ELF-1 (cell line): ENCODE data around the gene MCTP2.
"Not testable (repeated sequence)": the region's sequence is repeated elsewhere in the genome, so short reads cannot be mapped to it uniquely, and the experiment has no call there.

ENCODE experiments used
- DNase-seq: peaks from one replicate; pipeline ENCODE4 v3.0.0-alpha.2; 2016; ENCODE audit warnings: low read depth, low spot score

Gene MCTP2

GRCh38 chr15:94446441-94446840 is 215.1 kb downstream of the MCTP2 start:
- DNase-seq: no peak

- no peak for DNase-seq
Measured at GRCh38 chr15:94451466-94451865, 220.1 kb downstream of the MCTP2 start.

- peak; percentile 21 for DNase-seq
Measured at GRCh38 chr15:94453227-94453988, 222.0 kb downstream of the MCTP2 start.

GRCh38 chr15:94455297-94455696 is 223.9 kb downstream of the MCTP2 start:
- no peak for DNase-seq

GRCh38 chr15:94456226-94456625 is 224.9 kb downstream of the MCTP2 start:
- DNase-seq: no peak

- no peak for DNase-seq
Measured at GRCh38 chr15:94457661-94458060, 226.3 kb downstream of the MCTP2 start.

- no peak for DNase-seq
Measured at GRCh38 chr15:94460624-94461023, 229.3 kb downstream of the MCTP2 start.

- no peak for DNase-seq
Measured at GRCh38 chr15:94467034-94467433, 235.7 kb downstream of the MCTP2 start.

GRCh38 chr15:94470492-94470891 is 239.1 kb downstream of the MCTP2 start:
- no peak for DNase-seq

GRCh38 chr15:94476686-94477085 is 245.3 kb downstream of the MCTP2 start:
- DNase-seq: no peak

- DNase-seq: no peak
Measured at GRCh38 chr15:94477913-94478553, 246.7 kb downstream of the MCTP2 start.

- no peak for DNase-seq
Measured at GRCh38 chr15:94478763-94479162, 247.4 kb downstream of the MCTP2 start.

GRCh38 chr15:94480289-94480834 is 249.0 kb downstream of the MCTP2 start:
- no peak for DNase-seq

- DNase-seq: no peak
Measured at GRCh38 chr15:94485148-94485719, 253.9 kb downstream of the MCTP2 start.

GRCh38 chr15:94487635-94488034 is 256.3 kb downstream of the MCTP2 start:
- no peak for DNase-seq

GRCh38 chr15:94493176-94493575 is 261.8 kb downstream of the MCTP2 start:
- DNase-seq: no peak

- DNase-seq: not testable (repeated sequence)
Measured at GRCh38 chr15:94493586-94493985, 262.2 kb downstream of the MCTP2 start.

- no peak for DNase-seq
Measured at GRCh38 chr15:94494732-94495131, 263.4 kb downstream of the MCTP2 start.

- no peak for DNase-seq
Measured at GRCh38 chr15:94503293-94503692, 271.9 kb downstream of the MCTP2 start.

- no peak for DNase-seq
Measured at GRCh38 chr15:94509259-94509658, 277.9 kb downstream of the MCTP2 start.

GRCh38 chr15:94522125-94522524 is 290.8 kb downstream of the MCTP2 start:
- DNase-seq: peak; percentile 11

GRCh38 chr15:94523873-94524272 is 292.5 kb downstream of the MCTP2 start:
- DNase-seq: peak; percentile 32

- DNase-seq: peak; percentile 7
Measured at GRCh38 chr15:94524565-94524964, 293.2 kb downstream of the MCTP2 start.
